Measurements from ENCODE around the gene MRGPRX1.
"Not testable (repeated sequence)": the region's sequence is repeated elsewhere in the genome, so short reads cannot be mapped to it uniquely, and the experiment has no call there.

The MRGPRX1 gene

GRCh38 chr11:18912883-18913282, 26.3 kb downstream of the MRGPRX1 start:
- CTCF ChIA-PET, result interaction anchor here (0.6 kb wide), 1 partner anchor 164 kb away, joined by 4 read pairs; no protein-coding TSS in a partner anchor
- POLR2A ChIA-PET (ENCODE audit: low non-redundant PET), result no interaction called here
- H3K27ac ChIP-seq, result no peak overlapping the region
- no peak for DNase-seq (ENCODE audit: low spot score)
- TF ChIP-seq, protein P1, sequence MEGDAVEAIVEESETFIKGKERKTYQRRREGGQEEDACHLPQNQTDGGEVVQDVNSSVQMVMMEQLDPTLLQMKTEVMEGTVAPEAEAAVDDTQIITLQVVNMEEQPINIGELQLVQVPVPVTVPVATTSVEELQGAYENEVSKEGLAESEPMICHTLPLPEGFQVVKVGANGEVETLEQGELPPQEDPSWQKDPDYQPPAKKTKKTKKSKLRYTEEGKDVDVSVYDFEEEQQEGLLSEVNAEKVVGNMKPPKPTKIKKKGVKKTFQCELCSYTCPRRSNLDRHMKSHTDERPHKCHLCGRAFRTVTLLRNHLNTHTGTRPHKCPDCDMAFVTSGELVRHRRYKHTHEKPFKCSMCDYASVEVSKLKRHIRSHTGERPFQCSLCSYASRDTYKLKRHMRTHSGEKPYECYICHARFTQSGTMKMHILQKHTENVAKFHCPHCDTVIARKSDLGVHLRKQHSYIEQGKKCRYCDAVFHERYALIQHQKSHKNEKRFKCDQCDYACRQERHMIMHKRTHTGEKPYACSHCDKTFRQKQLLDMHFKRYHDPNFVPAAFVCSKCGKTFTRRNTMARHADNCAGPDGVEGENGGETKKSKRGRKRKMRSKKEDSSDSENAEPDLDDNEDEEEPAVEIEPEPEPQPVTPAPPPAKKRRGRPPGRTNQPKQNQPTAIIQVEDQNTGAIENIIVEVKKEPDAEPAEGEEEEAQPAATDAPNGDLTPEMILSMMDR (conservative IDR thresholded peaks at IDR 0.05; ENCODE audit: low read depth), result no peak

GRCh38 chr11:18907391-18907790, 31.8 kb downstream of the MRGPRX1 start:
- H3K27ac ChIP-seq, result no peak overlapping the region
- ChIA-PET CTCF (no interaction called here), POLR2A (ENCODE audit: low non-redundant PET) (no interaction called here)
- DNase-seq (ENCODE audit: low spot score), result no peak
- TF ChIP-seq, protein P1 (conservative IDR thresholded peaks at IDR 0.05; ENCODE audit: low read depth), result no peak

GRCh38 chr11:18900637-18901036, 38.6 kb downstream of the MRGPRX1 start:
- CTCF ChIA-PET; H3K27ac ChIP-seq; DNase-seq (ENCODE audit: low spot score); POLR2A ChIA-PET (ENCODE audit: low non-redundant PET): not testable (repeated sequence)

DNA sequence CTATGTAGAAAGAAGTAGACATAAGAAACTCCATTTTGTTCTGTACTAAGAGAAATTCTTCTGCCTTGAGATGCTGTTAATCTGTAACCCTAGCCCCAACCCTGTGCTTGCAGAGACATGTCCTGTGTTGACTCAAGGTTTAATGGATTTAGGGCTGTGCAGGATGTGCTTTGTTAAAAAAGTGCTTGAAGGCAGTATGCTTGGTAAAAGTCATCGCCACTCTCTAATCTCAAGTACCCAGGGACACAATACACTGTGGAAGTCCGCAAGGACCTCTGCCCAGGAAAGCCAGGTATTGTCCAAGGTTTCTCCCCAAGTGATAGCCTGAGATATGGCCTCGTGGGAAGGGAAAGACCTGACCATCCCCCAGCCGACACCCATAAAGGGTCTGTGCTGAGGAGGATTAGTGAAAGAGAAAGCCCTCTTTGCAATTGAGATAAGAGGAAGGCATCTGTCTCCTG, 39.0 kb downstream of the MRGPRX1 start:
- H3K27ac ChIP-seq; DNase-seq (ENCODE audit: low spot score); POLR2A ChIA-PET (ENCODE audit: low non-redundant PET); CTCF ChIA-PET: not testable (repeated sequence)

- DNase-seq (ENCODE audit: low spot score); POLR2A ChIA-PET (ENCODE audit: low non-redundant PET); H3K27ac ChIP-seq: not testable (repeated sequence)
- CTCF ChIA-PET, result interaction anchor here (0.6 kb wide), 1 partner anchor 256 kb away, joined by 3 read pairs; no protein-coding TSS in a partner anchor
Measured at GRCh38 chr11:18891712-18892111, 47.5 kb downstream of the MRGPRX1 start.

DNA sequence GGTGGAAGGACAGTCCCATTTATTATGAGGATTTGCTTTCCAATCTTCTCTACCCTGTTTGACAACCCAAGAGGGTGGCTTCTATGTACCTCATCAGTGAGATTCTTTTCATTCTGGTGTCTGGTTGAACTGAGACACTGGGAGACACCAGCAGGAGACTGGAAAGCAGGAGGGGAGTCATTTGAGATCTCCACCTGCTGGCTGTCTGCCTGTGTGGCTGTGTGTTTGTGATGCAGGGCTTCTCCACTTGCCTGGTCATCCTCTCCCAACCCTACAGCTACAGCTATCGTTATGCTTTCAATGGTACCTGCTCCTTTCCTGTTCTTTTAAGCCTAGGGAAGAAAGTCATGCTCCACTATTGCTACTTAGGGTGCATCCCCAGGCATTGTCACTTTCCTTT, 48.6 kb downstream of the MRGPRX1 start:
- ChIA-PET POLR2A (ENCODE audit: low non-redundant PET) (no interaction called here), CTCF (interaction anchor here (0.6 kb wide), 1 partner anchor 180 kb away, joined by 3 read pairs; no protein-coding TSS in a partner anchor)
- H3K27ac ChIP-seq, result no peak overlapping the region
- no peak for DNase-seq (ENCODE audit: low spot score)
- TF ChIP-seq, protein P1 (conservative IDR thresholded peaks at IDR 0.05; ENCODE audit: low read depth), result no peak

Measured in RWPE1 (cell line).